Transverse colon (tissue), 4 donors: ENCODE results near the gene HYAL2. TPM values are rescaled to one million over a fixed set of nuclear protein-coding genes. Genes with fewer than 3 reads are reported as not detected.
A peak's percentile ranks its signal among the peaks of the same experiment; 100 is the strongest.

ENCODE experiments used
- DNase-seq: peaks from one replicate; pipeline ENCODE4 v3.0.0-alpha.2; 2019
- H3K27ac ChIP-seq, 4 donors: fragments of 200-600 bp; sonication (generic); 2 replicates each; pipeline ENCODE4 v1.5.1; 2016 to 2018; ENCODE audit warnings: inconsistent platforms in 4 of 4
- H3K27me3 ChIP-seq: fragments of 200-600 bp; sonication (generic); 2 replicates; pipeline ENCODE4 v1.5.1; 2017; ENCODE audit warnings: inconsistent platforms
- H3K36me3 ChIP-seq, 4 donors: fragments of 200-600 bp; sonication (generic); 2 replicates each; pipeline ENCODE4 v1.5.1; 2017 to 2019; ENCODE audit warnings: inconsistent platforms in 4 of 4
- H3K4me1 ChIP-seq, 4 donors: fragments of 200-600 bp; sonication (generic); 2 replicates each; pipeline ENCODE4 v1.5.1; 2017 to 2020; ENCODE audit warnings: inconsistent platforms in 4 of 4
- H3K4me3 ChIP-seq, 4 donors: fragments of 200-600 bp; sonication (generic); 1 replicate in 1 of 4; 2 replicates in 3 of 4; pipeline versions ENCODE4 v1.5.1 to v1.6.1; 2017 to 2019; ENCODE audit warnings: inconsistent platforms in 4 of 4
- H3K9me3 ChIP-seq, 2 donors: fragments of 200-600 bp; sonication (generic); 2 replicates each; pipeline ENCODE4 v1.5.1; 2017 to 2019; ENCODE audit warnings: inconsistent platforms in 2 of 2
- CTCF ChIP-seq, 5 experiments: fragments of 200-600 bp in 3 of 5; fragments of 450-650 bp in 2 of 5; sonication (generic) in 3 of 5; IDR thresholded peaks; 1 replicate in 2 of 5; 2 replicates in 3 of 5; pipeline ENCODE4 v1.5.1; 2016 to 2017; ENCODE audit warnings: antibody characterized with exemption in 5 of 5, inconsistent platforms in 3 of 5, mild to moderate bottlenecking in 2 of 5, moderate library complexity in 1 of 5
- EP300 ChIP-seq: sonication (generic); formaldehyde crosslinking; IDR thresholded peaks from one replicate; pipeline ENCODE4 v1.6.1; 2017; ENCODE audit warnings: antibody characterized with exemption, low read depth
- POLR2A ChIP-seq: fragments of 450-650 bp; IDR thresholded peaks from one replicate; pipeline ENCODE4 v1.6.1; 2016; ENCODE audit warnings: antibody characterized with exemption, mild to moderate bottlenecking, moderate library complexity
- POLR2AphosphoS5 ChIP-seq, 3 donors: sonication (generic); formaldehyde crosslinking; IDR thresholded peaks; one replicate each; pipeline ENCODE4 v1.6.1; 2016; ENCODE audit warnings: antibody characterized with exemption in 3 of 3
- WGBS, 2 donors: methylation state at CpG; one replicate each; pipeline ENCODE4 v1.1.5; 2018; ENCODE audit warnings: low coverage in 1 of 2; 5-methylcytosine and 5-hydroxymethylcytosine counted together
- in situ Hi-C, 4 donors: fragments of 200-750 bp; cut with MboI; loops; one replicate each; pipeline versions ENCODE4 v1.15.0 to v1.15.1; 2017; ENCODE audit warnings: low sequenced_read_pairs in 3 of 4, low pct_ligation_motif_present in 1 of 4, low pct_unique_long_range_greater_than_20kb in 1 of 4
- intact Hi-C: fragments of 100-400 bp; cut with DNase I; formaldehyde crosslinking; loops from one replicate; pipeline ENCODE4 v1.15.1; 2023; ENCODE audit warnings: low total_unique reads
- total RNA-seq, 4 donors: library from RNA; depleted of rRNA; stranded (reverse); fragments of >200 nt; gene quantifications; one replicate each; pipeline ENCODE4 v1.1.0, GENCODE V29; 2016

Gene HYAL2
- total RNA-seq, 4 donors from 2014 or later = 18.7 to 51.1 (median 32.0) TPM

GRCh38 chr3:50324351-50325112, 2.0 kb upstream of the HYAL2 start:
- peak; percentile 65 for DNase-seq
- Histone ChIP-seq H3K36me3 (peaks cover 0 to 1% (median 0%) of the 10 kb centered on the region in 4 donors), H3K27me3 (no peaks in the 10 kb centered on the region), H3K27ac (peak overlapping the region; percentile 92 to 94 (median 92)), H3K4me1 (peaks cover 18 to 56% (median 44%) of the 10 kb centered on the region in 4 donors), H3K4me3 (no peak overlapping the region), H3K9me3 (no peaks in the 10 kb centered on the region)
- in situ Hi-C loops (no loop called here), intact Hi-C loops (no loop called here)
- WGBS, 2 donors = 13 to 48% methylated on average over 1 to 4 of the region's 4 CpGs
- TF ChIP-seq POLR2AphosphoS5 (IDR thresholded peaks at IDR 0.05) (no peak), CTCF (IDR thresholded peaks at IDR 0.05) (peak; percentile 77 to 89 (median 81)), POLR2A (no peak), EP300 (no peak)

DNA sequence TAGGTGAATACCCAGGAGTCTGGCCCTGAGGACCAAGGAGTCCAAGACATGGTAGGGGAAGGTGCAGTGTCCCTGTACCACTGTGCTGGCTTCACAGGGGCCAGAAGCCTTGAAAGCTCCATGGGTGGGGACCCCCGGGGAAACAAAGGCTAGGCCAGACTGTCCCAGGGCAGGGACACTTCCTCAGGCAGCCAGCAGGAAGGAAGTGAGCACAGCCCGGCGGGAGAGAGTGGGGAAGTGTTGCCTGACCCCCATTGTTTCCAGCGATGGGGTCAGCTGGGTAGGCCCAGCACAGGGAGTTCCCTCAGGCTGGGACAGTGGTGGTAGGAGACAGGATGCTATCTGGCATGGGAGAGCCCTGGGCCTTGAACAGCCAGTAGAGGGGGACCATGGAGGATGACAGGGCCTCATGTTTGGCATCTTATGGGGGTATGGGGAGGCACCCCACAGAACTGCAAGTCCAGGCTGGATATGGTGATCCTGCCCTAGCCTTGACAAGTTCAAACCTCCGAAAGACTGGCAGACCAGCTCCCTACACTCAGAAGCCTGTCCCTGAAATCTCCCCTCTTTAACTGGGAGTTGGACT, 1.2 kb upstream of the HYAL2 start:
- Histone ChIP-seq H3K27ac (peak overlapping the region; percentile 92 to 94 (median 92)), H3K36me3 (no peaks in the 10 kb centered on the region), H3K4me3 (no peak overlapping the region), H3K27me3 (no peaks in the 10 kb centered on the region), H3K4me1 (peaks cover 18 to 60% (median 49%) of the 10 kb centered on the region in 4 donors), H3K9me3 (no peaks in the 10 kb centered on the region)
- intact Hi-C loops = no loop called here
- 33 to 67% methylated on average over 1 to 5 of the region's 5 CpGs for WGBS, 2 donors
- in situ Hi-C loops = no loop called here
- TF ChIP-seq EP300 = no peak
- no peak for TF ChIP-seq POLR2A
- TF ChIP-seq POLR2AphosphoS5 (IDR thresholded peaks at IDR 0.05) = peak in 1 of 3 donors; percentile 45
- no peak for DNase-seq

DNA sequence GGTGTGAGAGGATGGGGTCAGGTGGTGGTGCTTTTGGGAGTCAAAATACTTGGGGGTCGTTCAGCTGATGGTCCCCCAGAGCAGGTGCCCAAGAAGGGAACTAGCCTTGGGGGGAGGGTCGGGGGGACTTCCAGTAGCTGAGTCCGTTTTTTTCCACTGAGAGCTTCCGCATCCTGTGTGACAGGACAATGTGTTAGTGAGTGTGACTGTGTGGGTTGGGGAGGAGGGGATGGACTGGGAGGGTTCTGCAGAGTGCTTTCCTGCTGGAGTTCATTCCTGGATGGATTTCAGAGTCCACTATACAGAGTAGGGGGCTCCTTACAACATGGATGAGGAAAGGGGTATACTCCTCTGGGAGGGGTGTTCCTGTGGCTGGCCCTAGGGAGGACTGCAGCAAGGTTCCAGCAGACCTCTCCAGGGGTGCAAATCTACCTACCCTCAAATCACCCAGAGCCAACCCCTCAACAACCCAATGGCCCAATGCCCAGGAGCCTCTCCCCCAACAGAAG, 601 bp upstream of the HYAL2 start:
- 45 to 46% methylated on average over 4 of the region's 4 CpGs for WGBS, 2 donors
- peak overlapping the region; percentile 92 to 94 (median 92) for H3K27ac ChIP-seq
- no peak for TF ChIP-seq CTCF (IDR thresholded peaks at IDR 0.05)
- no peak for TF ChIP-seq POLR2AphosphoS5 (IDR thresholded peaks at IDR 0.05)
- H3K4me3 ChIP-seq = no peak overlapping the region
- no peak for DNase-seq
- H3K27me3 ChIP-seq = no peaks in the 10 kb centered on the region
- peaks cover 21 to 62% (median 50%) of the 10 kb centered on the region in 4 donors for H3K4me1 ChIP-seq
- H3K36me3 ChIP-seq = no peaks in the 10 kb centered on the region
- no peaks in the 10 kb centered on the region for H3K9me3 ChIP-seq
- intact Hi-C loops (no loop called here), in situ Hi-C loops (no loop called here)

DNA sequence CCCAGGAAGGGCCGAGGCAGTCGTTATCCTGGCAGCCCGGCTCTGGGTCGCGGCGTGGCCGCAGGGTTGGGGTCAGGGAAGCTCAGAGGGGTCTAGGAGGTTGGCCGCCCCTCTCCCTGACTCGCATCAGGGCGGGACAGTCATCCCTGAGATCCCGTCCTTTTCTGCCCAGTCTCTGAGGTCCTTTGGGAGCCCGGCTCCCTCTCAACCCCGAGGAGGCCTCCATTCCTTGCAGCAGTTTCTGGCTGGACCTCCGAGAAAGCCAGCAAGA, 495 bp downstream of the HYAL2 start:
- no peaks in the 10 kb centered on the region for H3K9me3 ChIP-seq
- intact Hi-C loops (no loop called here), in situ Hi-C loops (no loop called here)
- TF ChIP-seq POLR2AphosphoS5 (IDR thresholded peaks at IDR 0.05) = no peak
- TF ChIP-seq POLR2A = no peak
- no peak for TF ChIP-seq CTCF (IDR thresholded peaks at IDR 0.05)
- no peak for TF ChIP-seq EP300
- peak overlapping the region; percentile 15 to 76 (median 70) for H3K4me3 ChIP-seq
- H3K36me3 ChIP-seq = no peaks in the 10 kb centered on the region
- peaks cover 28 to 67% (median 55%) of the 10 kb centered on the region in 4 donors for H3K4me1 ChIP-seq
- WGBS, 2 donors = 44% methylated on average over 12 of the region's 14 CpGs; no CpG with 5 or more reads in 1 of the 2 donors
- no peaks in the 10 kb centered on the region for H3K27me3 ChIP-seq
- DNase-seq = no peak
- peak overlapping the region; percentile 92 to 94 (median 92) for H3K27ac ChIP-seq
